Hepatic stellate cell (primary cell): ENCODE measurements around the gene PDE7B.
"Not testable (repeated sequence)": the region's sequence is repeated elsewhere in the genome, so short reads cannot be mapped to it uniquely, and the experiment has no call there.

Experiments
- DNase-seq: peaks from one replicate; pipeline ENCODE4 v3.0.0; 2011; ENCODE audit warnings: low spot score

PDE7B gene

GRCh38 chr6:136188486-136188885 is 337.0 kb downstream of the PDE7B start:
- no peak for DNase-seq

- DNase-seq, result no peak
Observed at GRCh38 chr6:136189104-136189503, 337.6 kb downstream of the PDE7B start.

- DNase-seq, result no peak
Observed at GRCh38 chr6:136191606-136192312, 340.3 kb downstream of the PDE7B start.

DNA sequence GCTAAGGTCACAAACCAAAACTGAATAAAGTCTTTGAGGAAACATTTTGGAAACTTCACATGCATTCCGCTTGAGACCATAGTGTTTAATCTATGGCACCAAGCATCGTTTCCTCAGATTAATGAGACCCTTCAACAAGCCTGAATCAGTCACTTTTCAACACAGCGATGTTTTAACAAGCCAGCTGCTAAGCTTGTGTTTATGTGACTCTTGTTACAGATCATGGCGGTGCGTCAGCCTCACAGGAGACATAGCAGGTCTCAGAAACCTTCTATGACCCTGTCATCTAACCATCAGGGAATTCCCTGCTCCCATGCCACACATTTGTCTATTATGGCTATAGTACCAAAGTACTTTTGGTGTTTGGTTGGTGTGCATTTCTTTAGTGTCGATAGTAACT is 341.4 kb downstream of the PDE7B start:
- DNase-seq, result no peak

- no peak for DNase-seq
Observed at GRCh38 chr6:136201732-136202131, 350.2 kb downstream of the PDE7B start.

GRCh38 chr6:136208783-136209182 is 357.3 kb downstream of the PDE7B start:
- DNase-seq, result no peak

DNA sequence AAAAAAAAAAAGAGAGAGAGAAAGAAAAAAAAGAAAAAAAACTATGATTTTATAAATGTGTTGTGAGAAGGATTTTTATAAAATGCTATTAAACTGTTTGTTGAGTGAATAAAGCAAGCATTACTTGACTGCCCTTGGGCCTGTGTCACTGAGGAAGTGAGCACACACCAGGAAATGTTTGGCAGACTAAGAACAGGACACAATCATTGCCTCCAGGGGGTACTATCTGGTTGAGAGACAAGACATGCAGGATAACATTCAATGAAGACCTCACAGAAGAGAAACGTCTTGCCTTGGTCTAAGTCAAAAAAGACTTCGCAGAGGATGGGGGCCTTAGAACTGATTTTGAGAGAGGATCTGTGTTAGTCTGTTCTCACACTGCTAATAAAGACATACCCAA is 358.0 kb downstream of the PDE7B start:
- DNase-seq, result no peak

DNA sequence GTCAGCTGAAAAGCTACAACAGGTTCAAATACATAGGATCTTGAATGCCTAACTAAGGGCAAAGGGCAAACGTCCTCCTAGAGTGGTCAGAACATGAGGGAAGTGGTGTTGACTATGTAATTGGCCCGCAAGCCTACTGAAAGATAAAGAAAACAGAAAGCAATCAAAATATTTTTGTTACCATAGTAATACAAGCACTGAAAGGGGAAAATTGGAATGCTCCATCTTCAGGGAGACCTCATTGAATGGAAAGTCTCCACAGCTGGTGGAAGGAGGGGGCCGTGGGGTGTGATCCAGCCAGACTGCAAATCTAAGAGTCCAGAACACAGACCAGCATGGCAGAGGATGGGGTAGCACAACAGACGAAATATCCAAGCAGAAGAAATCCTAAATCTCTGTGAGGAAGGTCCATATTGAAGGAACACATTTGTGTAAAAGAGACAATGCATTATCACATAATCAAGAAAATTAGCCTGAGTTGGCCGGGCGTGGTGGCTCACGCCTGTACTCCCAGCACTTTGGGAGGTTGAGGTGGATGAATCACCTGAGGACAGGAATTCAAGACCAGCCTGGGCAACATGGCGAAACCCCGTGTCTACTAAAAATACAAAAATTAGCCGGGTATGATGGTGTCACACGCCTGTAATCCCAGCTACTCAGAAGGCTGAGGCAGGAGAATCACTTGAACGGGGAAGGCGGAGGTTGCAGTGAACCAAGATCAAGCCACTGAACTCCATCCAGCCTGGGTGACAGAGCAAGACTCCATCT is 359.1 kb downstream of the PDE7B start:
- no peak for DNase-seq

GRCh38 chr6:136212608-136213007 is 361.1 kb downstream of the PDE7B start:
- DNase-seq, result no peak

- no peak for DNase-seq
Observed at GRCh38 chr6:136213012-136213539, 361.6 kb downstream of the PDE7B start.

DNA sequence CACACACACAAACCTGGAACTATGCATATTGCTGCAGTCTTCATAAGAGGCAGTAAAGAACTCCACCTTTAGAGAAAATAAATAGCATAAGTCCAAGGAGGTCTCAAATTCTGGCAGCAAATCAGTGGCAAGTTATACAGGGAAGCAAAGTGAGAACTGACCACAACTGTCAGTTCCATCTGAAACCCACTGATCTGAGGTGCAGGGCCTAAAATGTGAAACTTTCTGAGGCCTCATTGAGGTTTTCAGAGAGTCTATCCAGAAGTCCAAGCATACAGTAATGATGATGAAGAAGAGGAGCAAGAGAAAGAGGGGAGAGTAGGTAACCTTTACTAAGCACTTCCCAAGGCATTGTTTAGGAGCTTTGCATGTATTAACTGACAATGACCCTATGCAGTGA is 362.4 kb downstream of the PDE7B start:
- no peak for DNase-seq

DNA sequence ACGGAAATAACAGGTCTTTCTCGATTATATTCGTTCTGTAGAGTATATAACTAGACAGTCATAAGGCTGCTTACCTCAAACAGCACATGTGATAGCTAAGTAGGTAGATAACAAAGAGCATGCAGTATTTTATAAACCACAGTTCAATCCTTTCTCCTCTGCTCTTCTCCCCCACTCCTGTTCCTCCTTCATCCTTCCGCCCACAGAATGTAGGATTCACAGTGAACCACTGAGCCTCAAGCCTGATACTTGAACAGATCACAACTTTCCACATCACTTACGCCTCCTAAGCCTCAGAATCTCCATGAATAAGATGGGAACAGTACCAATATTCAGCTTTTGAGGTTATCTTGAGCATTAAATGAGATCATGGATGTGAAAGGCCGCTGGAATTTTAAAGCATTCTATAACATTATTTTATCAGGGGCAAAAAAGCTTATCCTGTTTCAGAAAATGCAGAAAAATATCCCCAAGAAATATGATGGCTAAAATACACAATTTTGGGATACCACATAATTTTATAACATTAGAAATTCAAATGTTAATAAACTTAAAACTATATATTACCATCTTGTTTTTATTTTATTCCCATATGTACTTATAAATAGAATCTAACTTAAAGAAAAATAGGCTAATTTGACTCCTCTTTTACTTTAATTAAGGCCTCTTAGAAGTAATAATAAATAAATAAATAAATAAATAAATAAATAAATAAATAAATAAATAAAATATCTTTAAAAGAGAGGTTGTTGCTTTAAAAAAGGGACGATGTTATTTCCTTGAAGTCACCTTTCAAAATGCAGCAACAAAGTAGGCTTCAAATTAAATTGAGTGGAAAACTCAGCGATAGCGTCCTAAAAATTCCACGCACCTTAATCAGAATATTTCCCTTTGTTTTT is 365.3 kb downstream of the PDE7B start:
- DNase-seq, result no peak

DNA sequence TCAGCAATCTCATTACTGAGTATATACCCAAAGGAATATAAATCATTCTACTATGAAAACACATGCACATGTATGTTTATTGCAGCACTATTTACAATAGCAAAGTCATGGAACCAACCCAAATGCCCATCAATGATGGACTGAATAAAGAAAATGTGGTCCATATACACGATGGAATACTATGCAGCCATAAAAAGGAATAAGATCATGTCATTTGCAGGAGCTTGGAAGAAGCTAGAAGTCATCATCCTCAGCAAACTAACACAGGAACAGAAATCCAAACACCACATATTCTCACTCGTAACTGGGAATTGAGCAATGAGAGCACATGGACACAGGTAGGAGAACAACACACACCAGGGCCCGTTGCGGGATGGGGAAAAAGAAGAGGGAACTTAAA is 373.5 kb downstream of the PDE7B start:
- not testable (repeated sequence) for DNase-seq

DNA sequence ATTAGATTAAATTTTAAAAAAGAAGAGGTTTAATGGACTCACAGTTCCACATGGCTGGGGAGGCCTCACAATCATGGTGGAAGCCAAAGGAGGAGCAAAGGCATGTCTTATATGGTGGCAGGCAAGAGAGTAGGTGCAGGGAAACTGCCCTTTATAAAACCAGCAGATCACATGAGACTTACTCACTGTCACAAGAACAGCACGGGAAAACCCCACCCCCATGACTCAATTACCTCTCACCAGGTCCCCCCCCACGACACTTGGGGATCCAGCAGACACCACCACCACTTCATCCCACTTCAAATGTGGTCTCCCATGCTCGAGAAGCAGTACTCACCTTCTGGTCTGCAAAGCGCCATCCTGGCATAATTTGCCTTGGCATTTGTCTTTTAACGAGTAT is 374.0 kb downstream of the PDE7B start:
- DNase-seq, result no peak

GRCh38 chr6:136226027-136226673 is 374.6 kb downstream of the PDE7B start:
- DNase-seq, result peak; percentile 46

- no peak for DNase-seq
Observed at GRCh38 chr6:136226674-136227377, 375.3 kb downstream of the PDE7B start.

DNA sequence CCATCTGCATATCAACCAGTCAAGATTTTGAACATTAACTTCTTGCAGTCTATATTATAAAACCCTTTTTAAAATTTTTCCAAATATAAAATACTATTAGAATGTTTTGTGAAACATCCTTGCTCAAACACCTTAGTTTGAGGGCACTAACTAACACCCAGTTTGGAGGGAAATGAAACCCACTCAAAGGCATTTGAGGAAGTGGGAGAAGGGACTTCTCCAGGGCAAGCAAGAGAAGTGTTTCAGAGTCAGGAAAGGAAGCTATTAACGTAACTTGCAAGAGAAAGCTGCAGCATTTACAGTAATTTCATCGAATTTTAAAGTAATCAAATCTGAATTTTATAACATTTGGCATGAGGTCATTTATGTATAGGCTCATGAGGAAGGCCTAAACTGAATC is 377.3 kb downstream of the PDE7B start:
- DNase-seq, result no peak

- no peak for DNase-seq
Observed at GRCh38 chr6:136230219-136230853, 378.8 kb downstream of the PDE7B start.

DNA sequence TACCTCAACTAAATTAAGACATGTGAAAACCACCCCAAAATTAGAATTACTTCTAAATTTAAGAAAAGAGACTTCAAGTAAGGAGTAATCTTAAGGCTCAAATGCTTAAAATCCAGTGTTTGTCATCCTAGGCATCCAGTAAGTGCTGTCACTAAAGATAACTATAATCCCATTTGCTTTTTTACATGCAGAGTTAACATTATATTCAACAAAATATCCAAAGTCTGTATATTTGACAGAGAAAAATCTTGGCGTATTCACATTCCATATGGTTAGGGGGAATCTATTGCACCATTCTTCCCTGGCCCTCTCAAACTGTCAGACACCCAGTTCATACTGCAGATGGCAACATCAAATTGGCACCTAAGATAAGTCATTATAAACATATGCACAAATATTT is 381.2 kb downstream of the PDE7B start:
- DNase-seq, result no peak

DNA sequence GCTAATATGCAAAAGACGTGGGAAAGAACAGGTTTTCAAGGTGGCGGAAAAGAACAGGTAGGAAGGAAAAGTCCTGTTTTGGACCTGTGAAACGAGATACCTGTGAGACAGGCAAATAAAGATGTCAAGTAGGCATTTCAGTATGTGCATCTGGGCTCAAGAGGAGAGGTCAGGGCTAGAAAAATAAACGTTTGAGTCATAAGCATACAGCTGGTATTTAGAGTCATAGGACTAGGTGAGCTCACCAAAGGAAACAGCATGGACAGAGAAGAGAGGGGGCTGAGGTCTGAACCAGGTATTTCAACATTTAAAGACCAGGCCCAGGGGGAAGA is 383.7 kb downstream of the PDE7B start:
- DNase-seq, result peak; percentile 14
